Upper lobe of left lung (tissue), 4 donors: Measurements from ENCODE around the gene CCR5AS.

ENCODE experiments used
- POLR2A ChIP-seq, 4 donors: fragments of 450-650 bp; IDR thresholded peaks; one replicate each; pipeline ENCODE4 v1.5.1; 2016 to 2017; ENCODE audit warnings: antibody characterized with exemption in 4 of 4, mild to moderate bottlenecking in 2 of 4
- POLR2AphosphoS5 ChIP-seq, 2 donors: sonication (generic); formaldehyde crosslinking; IDR thresholded peaks; one replicate each; pipeline ENCODE4 v1.5.1; 2017; ENCODE audit warnings: antibody characterized with exemption in 2 of 2
- TF ChIP-seq, protein P1 (sequence below), 6 experiments: fragments of 450-650 bp in 4 of 6; fragments of 200-600 bp in 2 of 6; sonication (generic) in 2 of 6; IDR thresholded peaks; one replicate each; pipeline ENCODE4 v1.5.1; 2016 to 2019; ENCODE audit warnings: antibody characterized with exemption in 6 of 6

DNA sequence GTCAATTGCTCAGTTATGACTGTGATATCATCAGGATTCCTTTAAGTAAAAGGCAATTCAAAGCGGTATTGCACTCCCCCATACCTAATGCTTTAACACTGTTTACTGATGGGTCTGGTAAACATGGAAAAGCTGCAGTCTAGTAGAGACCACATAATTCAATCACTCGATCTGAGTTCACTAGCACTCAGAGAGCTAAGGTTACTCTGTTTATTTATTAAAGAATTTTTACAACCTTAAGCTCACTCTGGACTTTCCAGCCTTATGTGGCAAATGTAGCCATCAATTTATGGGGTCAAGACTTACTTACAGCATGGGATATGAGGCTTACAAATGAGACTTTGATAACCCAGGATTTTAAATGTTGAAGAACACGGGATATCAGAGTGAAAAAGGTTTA is 71.3 kb downstream of the CCR5AS start:
- TF ChIP-seq, protein P1, sequence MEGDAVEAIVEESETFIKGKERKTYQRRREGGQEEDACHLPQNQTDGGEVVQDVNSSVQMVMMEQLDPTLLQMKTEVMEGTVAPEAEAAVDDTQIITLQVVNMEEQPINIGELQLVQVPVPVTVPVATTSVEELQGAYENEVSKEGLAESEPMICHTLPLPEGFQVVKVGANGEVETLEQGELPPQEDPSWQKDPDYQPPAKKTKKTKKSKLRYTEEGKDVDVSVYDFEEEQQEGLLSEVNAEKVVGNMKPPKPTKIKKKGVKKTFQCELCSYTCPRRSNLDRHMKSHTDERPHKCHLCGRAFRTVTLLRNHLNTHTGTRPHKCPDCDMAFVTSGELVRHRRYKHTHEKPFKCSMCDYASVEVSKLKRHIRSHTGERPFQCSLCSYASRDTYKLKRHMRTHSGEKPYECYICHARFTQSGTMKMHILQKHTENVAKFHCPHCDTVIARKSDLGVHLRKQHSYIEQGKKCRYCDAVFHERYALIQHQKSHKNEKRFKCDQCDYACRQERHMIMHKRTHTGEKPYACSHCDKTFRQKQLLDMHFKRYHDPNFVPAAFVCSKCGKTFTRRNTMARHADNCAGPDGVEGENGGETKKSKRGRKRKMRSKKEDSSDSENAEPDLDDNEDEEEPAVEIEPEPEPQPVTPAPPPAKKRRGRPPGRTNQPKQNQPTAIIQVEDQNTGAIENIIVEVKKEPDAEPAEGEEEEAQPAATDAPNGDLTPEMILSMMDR (IDR thresholded peaks at IDR 0.05), result no peak
- no peak for TF ChIP-seq POLR2A (IDR thresholded peaks at IDR 0.05)
- TF ChIP-seq POLR2AphosphoS5 (IDR thresholded peaks at IDR 0.05), result no peak
